WERI-Rb-1 (cell line): ENCODE data around the gene STRIP2.

Experiments
- DNase-seq: peaks from one replicate; pipeline ENCODE4 v3.0.0-alpha.2; 2020
- H3K27ac ChIP-seq: fragments of 250-450 bp; sonication (Bioruptor Pico); 2 replicates; pipeline ENCODE4 v1.5.1; 2020; ENCODE audit warnings: mild to moderate bottlenecking, moderate library complexity
- H3K27me3 ChIP-seq: fragments of 250-450 bp; sonication (Bioruptor Pico); 2 replicates; pipeline ENCODE4 v1.5.1; 2021; ENCODE audit warnings: mild to moderate bottlenecking, low read depth, moderate library complexity; ENCODE audit not compliant: insufficient read depth, severe bottlenecking
- H3K36me3 ChIP-seq: fragments of 250-450 bp; sonication (Bioruptor Pico); 2 replicates; pipeline ENCODE4 v1.5.1; 2020; ENCODE audit warnings: mild to moderate bottlenecking, moderate library complexity
- H3K4me3 ChIP-seq: 2 replicates; pipeline ENCODE4 v1.5.1; 2011; ENCODE audit warnings: low read depth, mild to moderate bottlenecking, control low read depth, low read length
- H3K9me3 ChIP-seq: fragments of 250-450 bp; sonication (Bioruptor Pico); 2 replicates; pipeline ENCODE4 v1.5.1; 2021; ENCODE audit warnings: mild to moderate bottlenecking, moderate library complexity; ENCODE audit not compliant: severe bottlenecking
- CTCF ChIP-seq: IDR thresholded peaks from 2 replicates; pipeline ENCODE4 v1.5.1; 2011; ENCODE audit warnings: low read depth, mild to moderate bottlenecking, control low read depth, inconsistent platforms, low read length

The STRIP2 gene

GRCh38 chr7:129450295-129450694 lies 16.1 kb downstream of the STRIP2 start:
- no peak for TF ChIP-seq CTCF
- H3K9me3 ChIP-seq, result peaks cover 9% of the 10 kb centered on the region
- H3K4me3 ChIP-seq, result no peak overlapping the region
- H3K27me3 ChIP-seq, result no peaks in the 10 kb centered on the region
- H3K27ac ChIP-seq, result no peak overlapping the region
- DNase-seq, result no peak
- peaks cover 75% of the 10 kb centered on the region for H3K36me3 ChIP-seq

- DNase-seq, result no peak
- H3K36me3 ChIP-seq, result peaks cover 74% of the 10 kb centered on the region
- H3K27ac ChIP-seq, result no peak overlapping the region
- TF ChIP-seq CTCF, result no peak
- H3K27me3 ChIP-seq, result no peaks in the 10 kb centered on the region
- no peak overlapping the region for H3K4me3 ChIP-seq
- peaks cover 9% of the 10 kb centered on the region for H3K9me3 ChIP-seq
These were observed 18.5 kb downstream of the STRIP2 start for GRCh38 chr7:129452589-129453231.

- no peaks in the 10 kb centered on the region for H3K27me3 ChIP-seq
These were observed 19.4 kb downstream of the STRIP2 start for GRCh38 chr7:129453510-129454248.

GRCh38 chr7:129454249-129454551 lies 20.0 kb downstream of the STRIP2 start:
- peaks cover 74% of the 10 kb centered on the region for H3K36me3 ChIP-seq
- H3K27me3 ChIP-seq, result no peaks in the 10 kb centered on the region
- no peak for TF ChIP-seq CTCF
- H3K27ac ChIP-seq, result no peak overlapping the region
- H3K9me3 ChIP-seq, result no peaks in the 10 kb centered on the region
- DNase-seq, result no peak
- no peak overlapping the region for H3K4me3 ChIP-seq

More at GRCh38 chr7:129453510-129454248, 19.4 kb downstream of the STRIP2 start:
- TF ChIP-seq CTCF, result no peak
- Histone ChIP-seq H3K4me3 (no peak overlapping the region), H3K9me3 (peaks cover 3% of the 10 kb centered on the region), H3K27ac (no peak overlapping the region), H3K36me3 (peaks cover 74% of the 10 kb centered on the region)
- DNase-seq, result no peak

- peaks cover 85% of the 10 kb centered on the region for H3K36me3 ChIP-seq
- no peak for TF ChIP-seq CTCF
- no peak overlapping the region for H3K27ac ChIP-seq
- no peaks in the 10 kb centered on the region for H3K27me3 ChIP-seq
- no peaks in the 10 kb centered on the region for H3K9me3 ChIP-seq
- DNase-seq, result no peak
- H3K4me3 ChIP-seq, result no peak overlapping the region
These were observed 22.2 kb downstream of the STRIP2 start for GRCh38 chr7:129456421-129456820.
